IMR-90 (cell line): ENCODE results near the gene LIMCH1. TPM values are rescaled to one million over a fixed set of nuclear protein-coding genes. Genes with fewer than 3 reads are reported as not detected.

Experiments used
- ATAC-seq: fragments of 200-7000 bp; cut with Tn5 transposase; 2 replicates; pipeline ENCODE4 v1.9.1; 2020; ENCODE audit warnings: low read depth, mild to moderate bottlenecking, moderate library complexity
- BruUV-seq: library from RNA; stranded (reverse); fragments of 400-500 nt; replicated peaks from 2 replicates; lab custom pipeline; 2021; lab: Mats Ljungman, UMichigan
- CTCF ChIA-PET: fragments of 300-600 bp; formaldehyde crosslinking; extraction: SDS; loops from one replicate; lab custom pipeline; 2021; ENCODE audit warnings: antibody characterized with exemption; lab: Yijun Ruan, JAX
- POLR2A ChIA-PET: fragments of 300-600 bp; sonication (Branson Sonifier 250); formaldehyde crosslinking; loops from one replicate; lab custom pipeline; 2022; ENCODE audit warnings: antibody characterized with exemption; ENCODE audit not compliant: unreplicated experiment; lab: Charles Lee
- DNase-seq: peaks from one replicate; pipeline ENCODE4 v3.0.0; 2013
- H2AFZ ChIP-seq: replicated peaks from 2 replicates; pipeline ENCODE3; 2013; ENCODE audit warnings: low read length, mild to moderate bottlenecking; ENCODE audit not compliant: poor library complexity
- H2AK5ac ChIP-seq: 2 replicates; pipeline ENCODE4 v1.6.1; 2013; ENCODE audit warnings: low read depth, low read length, inconsistent platforms
- H2AK9ac ChIP-seq: replicated peaks from 2 replicates; pipeline ENCODE3; 2013; ENCODE audit warnings: mild to moderate bottlenecking, low read depth, low read length, moderate library complexity; ENCODE audit not compliant: poor library complexity
- H2BK120ac ChIP-seq: 2 replicates; pipeline ENCODE4 v1.6.1; 2013; ENCODE audit warnings: low read depth, low read length, inconsistent platforms
- H2BK15ac ChIP-seq: 3 replicates; pipeline ENCODE4 v1.6.1; 2013; ENCODE audit warnings: low read depth, low read length, inconsistent platforms
- H2BK20ac ChIP-seq: 2 replicates; pipeline ENCODE4 v1.6.1; 2013; ENCODE audit warnings: low read depth, mild to moderate bottlenecking, inconsistent platforms, low read length, moderate library complexity
- H2BK5ac ChIP-seq: 2 replicates; pipeline ENCODE4 v1.6.1; 2013; ENCODE audit warnings: mild to moderate bottlenecking, low read depth, low read length, inconsistent platforms; ENCODE audit not compliant: poor library complexity, severe bottlenecking
- H3K14ac ChIP-seq: replicated peaks from 2 replicates; pipeline ENCODE4 v1.6.1; 2013; ENCODE audit warnings: low read depth, low read length, inconsistent platforms
- H3K18ac ChIP-seq: 2 replicates; pipeline ENCODE4 v1.6.1; 2013; ENCODE audit warnings: low read depth, low read length, control low read depth
- H3K23ac ChIP-seq: 2 replicates; pipeline ENCODE4 v1.6.1; 2013; ENCODE audit warnings: low read depth, low read length, inconsistent platforms
- H3K27ac ChIP-seq: 2 replicates; pipeline ENCODE4 v1.5.1; 2013; ENCODE audit warnings: mild to moderate bottlenecking, control low read depth, low read length; ENCODE audit not compliant: insufficient read depth
- H3K27me3 ChIP-seq: 2 replicates; pipeline ENCODE4 v1.6.1; 2013; ENCODE audit warnings: low read length; ENCODE audit not compliant: control insufficient read depth, insufficient read depth
- H3K36me3 ChIP-seq: 2 replicates; pipeline ENCODE4 v1.6.1; 2013; ENCODE audit warnings: low read length, mixed read lengths; ENCODE audit not compliant: control insufficient read depth, insufficient read depth
- H3K4ac ChIP-seq: 2 replicates; pipeline ENCODE4 v1.6.1; 2013; ENCODE audit warnings: low read depth, low read length, inconsistent platforms
- H3K4me1 ChIP-seq: 2 replicates; pipeline ENCODE4 v1.6.1; 2013; ENCODE audit warnings: low read length, mixed read lengths; ENCODE audit not compliant: control insufficient read depth, insufficient read depth
- H3K4me2 ChIP-seq: 2 replicates; pipeline ENCODE4 v1.6.1; 2013; ENCODE audit warnings: low read depth, mild to moderate bottlenecking, control low read depth, low read length, moderate library complexity
- H3K4me3 ChIP-seq: 2 replicates; pipeline ENCODE4 v1.5.1; 2013; ENCODE audit warnings: low read depth, mild to moderate bottlenecking, control low read depth, low read length, moderate library complexity; ENCODE audit not compliant: insufficient read depth
- H3K56ac ChIP-seq: 2 replicates; pipeline ENCODE4 v1.6.1; 2013; ENCODE audit warnings: low read length, inconsistent platforms; ENCODE audit not compliant: insufficient read depth; ENCODE audit errors: extremely low read depth
- H3K79me1 ChIP-seq, 2 experiments: 2 replicates each; pipeline ENCODE4 v1.6.1; 2013; ENCODE audit warnings: low read length in 2 of 2, inconsistent platforms in 1 of 2, low read depth in 1 of 2
- H3K9ac ChIP-seq: 2 replicates; pipeline ENCODE4 v1.6.1; 2013; ENCODE audit warnings: low read depth, low read length, control low read depth
- H3K9me1 ChIP-seq: 2 replicates; pipeline ENCODE4 v1.6.1; 2013; ENCODE audit warnings: low read length, inconsistent platforms; ENCODE audit not compliant: insufficient read depth
- H3K9me3 ChIP-seq: 2 replicates; pipeline ENCODE4 v1.6.1; 2013; ENCODE audit warnings: low read length; ENCODE audit not compliant: control insufficient read depth, insufficient read depth
- H4K20me1 ChIP-seq: 2 replicates; pipeline ENCODE4 v1.6.1; 2013; ENCODE audit warnings: low read length, inconsistent platforms; ENCODE audit not compliant: insufficient read depth
- H4K5ac ChIP-seq: 2 replicates; pipeline ENCODE4 v1.6.1; 2013; ENCODE audit warnings: mild to moderate bottlenecking, low read depth, low read length, control low read depth
- H4K8ac ChIP-seq, 2 experiments: 2 replicates each; pipeline ENCODE4 v1.6.1; 2013; ENCODE audit warnings: low read depth in 2 of 2, low read length in 2 of 2, control low read depth in 1 of 2, inconsistent platforms in 1 of 2
- H4K91ac ChIP-seq: 2 replicates; pipeline ENCODE4 v1.6.1; 2013; ENCODE audit warnings: low read depth, low read length, inconsistent platforms; ENCODE audit not compliant: insufficient read depth
- BHLHE40 ChIP-seq: fragments of 150-350 bp; IDR thresholded peaks from 2 replicates; pipeline ENCODE4 v1.6.1; 2016; ENCODE audit warnings: mild to moderate bottlenecking, low read depth, low read length
- FOS ChIP-seq: fragments of 150-350 bp; IDR thresholded peaks from 2 replicates; pipeline ENCODE4 v1.6.1; 2016; ENCODE audit warnings: low read depth, low read length
- MAFK ChIP-seq: IDR thresholded peaks from 2 replicates; pipeline ENCODE4 v1.6.1; 2012; ENCODE audit warnings: low read depth, low read length, improper control_type of control experiment
- MAZ ChIP-seq: IDR thresholded peaks from 2 replicates; pipeline ENCODE4 v1.6.1; 2012; ENCODE audit warnings: low read depth, mild to moderate bottlenecking, low read length, improper control_type of control experiment, moderate library complexity, borderline replicate concordance
- NFE2L2 ChIP-seq: fragments of 150-350 bp; IDR thresholded peaks from 2 replicates; pipeline ENCODE4 v1.6.1; 2016; ENCODE audit warnings: low read depth, mild to moderate bottlenecking, low read length
- SMC3 ChIP-seq: fragments of 150-350 bp; IDR thresholded peaks from 2 replicates; pipeline ENCODE4 v1.6.1; 2016; ENCODE audit warnings: low read depth, mild to moderate bottlenecking, antibody characterized with exemption, low read length, moderate library complexity
- WGBS, 2 experiments: methylation state at CpG; one replicate each; pipeline versions ENCODE4 v1.1.5 to v1.1.7; 2013; ENCODE audit warnings: missing lambda C conversion rate in 2 of 2; ENCODE audit not compliant: insufficient read length in 1 of 2; ENCODE audit errors: extremely low coverage in 2 of 2; 5-methylcytosine and 5-hydroxymethylcytosine counted together
- dilution Hi-C: fragments of 300-500 bp; cut with HindIII; formaldehyde crosslinking; loops from one replicate; pipeline ENCODE4 v1.14.3; 2018; ENCODE audit warnings: low sequenced_read_pairs; ENCODE audit not compliant: unreplicated experiment
- in situ Hi-C: fragments of 300-500 bp; cut with MboI; formaldehyde crosslinking; loops from 3 replicates; pipeline ENCODE4 v1.14.3; 2019; ENCODE audit warnings: low sequenced_read_pairs, inconsistent platforms, mixed read lengths
- intact Hi-C: fragments of 100-400 bp; cut with micrococcal nuclease; formaldehyde crosslinking; loops from 2 replicates; pipeline ENCODE4 v1.10.0; 2022
- polyA plus RNA-seq, 3 experiments: library from polyadenylated mRNA; depleted of rRNA; stranded (reverse); fragments of >200 nt; gene quantifications; 2 replicates each; pipeline ENCODE4 v1.2.3, GENCODE V29; 2012; ENCODE audit warnings: low replicate concordance in 1 of 3
- total RNA-seq: library from RNA; depleted of rRNA; stranded (reverse); fragments of >200 nt; gene quantifications from 2 replicates; pipeline ENCODE4 v1.2.3, GENCODE V29; 2012

The LIMCH1 gene
- total and polyA plus RNA-seq, 2 of the 4 experiments (the other 2 are of a cell fraction), result 0.89 to 2.9 TPM

DNA sequence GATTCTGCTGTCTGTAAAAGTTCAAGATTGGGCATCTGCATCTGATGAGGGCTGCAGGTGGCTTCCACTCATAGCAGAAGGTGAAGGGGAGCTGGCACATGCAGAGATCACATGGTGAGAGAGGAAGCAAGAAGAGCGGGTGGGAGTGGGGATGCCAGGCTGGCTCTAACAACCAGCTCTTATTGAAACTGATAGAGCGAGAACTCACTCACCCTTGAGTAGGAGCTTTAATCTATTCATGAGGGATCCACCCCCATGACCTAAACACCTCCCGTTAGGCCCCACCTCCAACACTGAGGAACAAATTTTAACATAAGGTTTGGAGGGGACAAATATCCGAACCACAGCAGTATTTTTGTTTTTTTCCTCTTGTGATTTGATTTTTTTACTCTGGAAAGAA lies 164.8 kb downstream of the LIMCH1 start:
- intact Hi-C loops, result no loop called here

More for the DNA sequence above, 164.8 kb downstream of the LIMCH1 start:
- no peak for ATAC-seq
- H2AFZ ChIP-seq, result no peak overlapping the region
- no peak for DNase-seq
- H3K27ac ChIP-seq, result no peak overlapping the region
- no peaks in the 10 kb centered on the region; the same call in 1 of the 2 replicates for H3K36me3 ChIP-seq
- no peak overlapping the region for H4K91ac ChIP-seq
- H3K4me1 ChIP-seq, result no peaks in the 10 kb centered on the region
- in situ Hi-C loops (no loop called here), dilution Hi-C loops (no loop called here)
- no peaks in the 10 kb centered on the region for H3K9me3 ChIP-seq
- no TSS peak for BruUV-seq
- H3K4ac ChIP-seq, result no peak overlapping the region
- H2BK5ac ChIP-seq, result no peak overlapping the region
- no peak overlapping the region for H3K4me3 ChIP-seq
- TF ChIP-seq MAZ (no peak), NFE2L2 (no peak), FOS (no peak), SMC3 (no peak), BHLHE40 (no peak), MAFK (no peak)
- H2BK20ac ChIP-seq, result no peak overlapping the region
- WGBS, 2 experiments, result no CpG with 5 or more reads among the region's 4 CpGs
- no peak overlapping the region for H4K5ac ChIP-seq
- H3K23ac ChIP-seq, result no peak overlapping the region
- H4K8ac ChIP-seq, result no peak overlapping the region
- no peak overlapping the region for H3K56ac ChIP-seq
- H3K79me1 ChIP-seq, result no peaks in the 10 kb centered on the region
- no peak overlapping the region for H2AK9ac ChIP-seq
- H2BK15ac ChIP-seq, result no peak overlapping the region
- no peak overlapping the region for H3K9ac ChIP-seq
- no peaks in the 10 kb centered on the region for H3K9me1 ChIP-seq
- H4K20me1 ChIP-seq, result no peaks in the 10 kb centered on the region
- ChIA-PET CTCF (interaction anchor here (0.6 kb wide), 1 partner anchor 344 kb away, joined by 3 read pairs; no protein-coding TSS in a partner anchor), POLR2A (no interaction called here)
- no peak overlapping the region for H3K4me2 ChIP-seq
- H3K18ac ChIP-seq, result no peak overlapping the region
- H3K14ac ChIP-seq, result no peak overlapping the region
- H3K27me3 ChIP-seq, result peaks cover 18% of the 10 kb centered on the region
- no peak overlapping the region for H2BK120ac ChIP-seq
- H2AK5ac ChIP-seq, result no peak overlapping the region
